Occipital lobe (tissue), 2 donors: ENCODE data around the gene DLL1. TPM values are rescaled to one million over a fixed set of nuclear protein-coding genes. Genes with fewer than 3 reads are reported as not detected.
"Not testable (repeated sequence)": the region's sequence is repeated elsewhere in the genome, so short reads cannot be mapped to it uniquely, and the experiment has no call there.

ENCODE experiments used
- DNase-seq: peaks from one replicate; lab custom pipeline; 2025; lab: John Stamatoyannopoulos, UW
- total RNA-seq: library from RNA; depleted of rRNA; stranded (reverse); fragments of >200 nt; gene quantifications from one replicate; pipeline ENCODE4 v1.2.3, GENCODE V29; 2014

Gene DLL1
- 11.9 TPM for total RNA-seq

DNA sequence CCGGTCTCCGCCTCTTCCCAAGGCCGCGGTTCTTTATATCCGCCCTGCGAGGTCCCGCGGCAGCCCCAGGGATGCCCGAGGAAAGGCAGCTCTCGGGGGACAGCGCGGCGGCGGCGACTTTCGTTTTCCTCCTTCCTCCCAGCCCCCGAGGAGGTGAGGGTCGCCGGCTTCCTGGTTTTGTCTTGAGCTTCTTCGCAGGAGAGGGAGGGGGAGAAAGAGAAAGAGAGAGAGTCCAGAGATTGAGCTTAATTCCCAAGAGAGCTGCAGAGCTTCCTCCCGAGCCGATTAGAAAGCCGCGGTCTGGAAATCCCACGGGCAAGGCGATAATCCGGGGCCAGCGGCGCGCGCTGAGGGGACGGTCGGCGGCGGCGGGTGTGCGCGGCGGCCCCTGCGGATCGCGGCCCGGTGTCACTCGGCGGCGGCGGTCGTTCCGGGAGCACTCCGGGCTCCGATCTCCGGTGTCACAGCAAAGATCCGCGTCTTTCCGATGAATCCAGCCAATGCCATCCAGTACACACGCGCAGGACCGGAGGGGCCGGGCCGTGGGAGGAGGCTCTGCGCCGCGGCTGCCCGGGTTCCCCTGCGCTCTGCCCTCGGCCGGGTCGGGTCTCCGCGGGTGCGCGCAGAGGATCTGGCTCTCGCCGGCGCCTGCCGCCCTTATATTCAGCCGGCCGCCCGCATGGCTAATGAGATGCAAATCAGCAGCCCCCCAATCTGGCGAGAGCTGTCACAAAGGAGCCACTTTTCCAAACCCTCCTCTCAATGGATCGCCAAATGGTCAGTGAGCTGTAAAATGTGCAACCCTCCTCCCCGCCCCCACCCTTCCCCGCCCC, at the start of gene DLL1:
Gene DLL1 (minus strand): TSS at position 783 of the 833 bp plus-strand sequence. CDS start 939 bp downstream, outside the sequence.
- DNase-seq = peak; percentile 83

GRCh38 chr6:170335199-170335598, 44.3 kb upstream of the DLL1 start:
- not testable (repeated sequence) for DNase-seq

DNA sequence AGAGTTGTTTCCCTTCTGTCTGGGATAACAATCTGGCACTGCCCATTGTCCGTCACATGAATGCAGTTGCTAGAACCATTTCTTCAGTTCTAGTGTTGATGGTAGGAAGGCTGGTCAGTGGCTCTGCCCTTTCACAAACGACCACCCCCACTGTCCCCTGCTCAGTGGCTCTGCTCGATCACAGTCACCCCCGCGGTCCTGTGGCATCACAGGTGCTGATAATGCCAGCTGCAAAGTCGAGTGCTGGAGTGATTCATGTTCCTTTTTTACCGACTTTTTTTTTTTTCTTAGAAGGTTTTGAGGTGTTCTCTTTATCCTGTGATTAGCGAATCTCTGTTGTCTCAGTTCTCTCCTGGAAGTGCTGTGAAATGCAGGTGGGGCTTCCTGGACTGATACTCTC, 38.4 kb upstream of the DLL1 start:
- DNase-seq = no peak

DNA sequence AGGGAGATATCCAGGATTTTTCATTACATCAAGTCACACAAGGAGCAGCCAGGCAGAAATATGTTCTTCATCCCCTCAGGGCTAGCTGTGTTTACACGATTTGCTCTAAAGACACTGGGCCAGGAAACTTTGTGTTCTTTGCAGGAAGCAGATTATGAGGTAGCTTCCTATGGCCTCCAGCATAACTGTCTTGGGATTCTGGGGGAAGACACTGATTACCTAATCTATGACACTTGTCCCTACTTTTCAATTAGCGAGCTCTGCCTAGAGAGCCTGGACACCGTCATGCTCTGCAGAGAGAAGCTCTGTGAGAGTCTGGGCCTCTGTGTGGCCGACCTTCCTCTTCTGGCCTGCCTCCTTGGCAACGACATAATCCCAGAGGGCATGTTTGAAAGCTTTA, 26.8 kb upstream of the DLL1 start:
- no peak for DNase-seq

- no peak for DNase-seq
Observed at GRCh38 chr6:170317076-170317475, 26.2 kb upstream of the DLL1 start.

DNA sequence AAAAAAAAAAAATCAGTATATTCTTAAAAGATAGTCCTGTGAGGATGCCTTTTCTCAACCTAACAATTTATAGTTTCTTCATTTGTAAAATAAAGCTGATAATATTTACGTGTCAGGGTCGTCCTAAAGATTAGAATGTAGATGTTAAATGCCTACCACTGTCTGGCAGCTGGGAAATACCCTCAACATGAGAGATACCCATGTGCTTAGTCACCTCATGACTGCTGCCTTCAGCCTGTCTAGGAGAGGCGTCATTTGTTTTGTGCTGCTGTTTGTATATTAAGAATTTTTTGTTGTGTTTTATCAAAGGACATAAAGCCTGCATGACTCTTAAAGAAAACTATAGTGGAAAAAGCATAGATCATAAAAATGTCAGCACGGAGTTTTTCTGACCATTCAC, 25.2 kb upstream of the DLL1 start:
- DNase-seq = no peak

GRCh38 chr6:170314983-170315382, 24.1 kb upstream of the DLL1 start:
- DNase-seq = no peak

GRCh38 chr6:170313716-170314295, 22.9 kb upstream of the DLL1 start:
- DNase-seq = no peak

DNA sequence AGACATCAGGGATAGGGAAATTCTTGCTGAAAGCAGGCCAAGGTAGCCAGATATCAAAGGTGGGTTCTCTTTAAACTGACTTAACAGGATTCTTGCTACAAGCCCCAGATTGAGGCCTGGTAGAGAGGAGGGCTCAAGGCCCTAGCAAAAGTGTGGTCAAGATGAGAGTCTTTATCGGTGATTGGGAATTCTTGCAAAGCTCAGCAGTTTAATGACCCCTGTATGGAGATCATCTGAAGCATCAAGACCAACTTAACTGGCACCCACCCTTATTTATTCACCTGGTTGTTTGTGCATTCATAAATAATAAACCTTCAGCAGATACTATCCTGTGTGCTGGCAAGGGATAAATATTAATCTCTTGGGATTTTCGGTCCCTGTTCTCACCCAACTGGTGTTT, 22.0 kb upstream of the DLL1 start:
- no peak for DNase-seq

DNA sequence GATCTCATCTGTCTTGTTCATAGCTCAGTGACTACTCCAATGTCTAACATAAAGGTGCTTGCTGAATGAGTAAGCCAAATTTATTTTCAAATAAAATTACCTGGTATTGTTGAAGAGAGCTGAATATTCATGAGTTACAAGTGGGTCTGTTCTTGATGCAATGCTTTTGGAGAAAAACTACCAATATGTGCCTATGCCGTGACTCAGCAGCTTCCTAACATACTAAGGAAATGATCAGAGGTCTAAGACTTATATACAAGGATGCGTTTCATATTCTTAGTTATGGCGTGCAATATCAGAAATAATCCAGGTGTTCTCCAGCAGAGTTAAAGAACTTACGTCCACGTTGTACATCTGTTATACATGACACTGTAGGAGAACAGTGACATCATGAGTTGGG, 20.8 kb upstream of the DLL1 start:
- DNase-seq = no peak

- no peak for DNase-seq
Observed at GRCh38 chr6:170308761-170309160, 17.9 kb upstream of the DLL1 start.

DNA sequence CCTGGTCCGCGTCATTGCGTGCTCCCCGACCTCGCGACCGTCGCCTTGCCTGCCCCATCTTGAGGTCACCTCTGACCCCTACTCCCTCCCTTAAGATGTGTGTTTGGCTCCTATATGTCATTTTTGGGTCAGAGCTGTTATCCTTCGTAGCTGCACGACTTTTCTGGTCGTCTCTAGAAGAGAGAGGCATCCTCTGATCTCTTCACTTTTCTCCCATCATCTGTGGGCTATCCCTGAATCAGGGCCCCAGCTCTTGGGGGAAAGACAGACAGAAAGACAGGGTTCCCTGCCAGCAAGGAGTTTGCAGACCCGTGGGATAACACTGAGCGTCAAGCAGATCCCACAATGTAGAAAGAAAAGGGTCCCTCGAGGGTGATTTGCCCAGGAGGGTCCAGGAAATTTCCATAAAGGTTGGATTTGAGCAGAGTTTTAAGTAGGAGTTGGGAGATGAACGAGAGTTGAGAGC, 16.2 kb upstream of the DLL1 start:
- no peak for DNase-seq

DNA sequence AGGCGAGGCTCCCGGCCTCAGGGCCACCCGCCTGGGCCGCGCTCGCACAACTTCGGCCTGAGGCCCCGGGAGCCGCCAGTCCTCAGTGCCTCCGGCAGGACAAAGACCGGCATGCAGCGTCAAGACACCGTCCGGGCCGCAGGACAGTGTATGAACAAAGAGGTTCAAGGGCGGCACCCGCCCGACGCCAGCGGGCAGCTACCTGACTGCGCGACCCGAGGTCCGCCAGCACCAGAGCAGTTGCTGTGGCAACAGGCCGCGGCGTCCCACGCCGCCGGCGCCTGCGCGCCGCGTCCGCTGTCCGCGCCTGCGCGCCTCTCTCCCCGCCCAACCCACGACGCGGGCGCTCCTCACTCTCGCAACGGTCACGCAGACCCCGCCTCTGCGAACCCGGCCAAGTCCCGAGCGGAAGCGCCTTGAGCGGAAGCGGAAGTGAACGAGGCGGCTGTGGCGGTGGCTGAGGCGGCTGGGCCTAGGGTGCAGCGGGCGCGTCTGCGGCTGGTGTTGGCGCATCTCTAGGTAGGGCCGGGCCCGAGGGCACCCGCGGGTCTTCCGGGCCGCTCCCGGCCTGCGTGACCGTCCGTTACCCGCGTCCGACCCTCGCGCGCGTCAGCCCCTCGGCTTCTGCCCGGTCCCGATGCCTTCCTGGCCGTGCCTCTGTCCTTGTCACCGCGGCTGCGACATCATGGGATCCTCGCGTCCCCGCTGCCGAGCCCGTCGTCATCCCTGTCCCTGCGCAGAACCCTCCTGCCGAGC, 15.6 kb upstream of the DLL1 start, which contains the start of gene FAM120B:
Gene FAM120B (plus strand): TSS at position 435 of the 756 bp plus-strand sequence. CDS start 10,633 bp downstream, outside the sequence.
- peak; percentile 97 for DNase-seq

DNA sequence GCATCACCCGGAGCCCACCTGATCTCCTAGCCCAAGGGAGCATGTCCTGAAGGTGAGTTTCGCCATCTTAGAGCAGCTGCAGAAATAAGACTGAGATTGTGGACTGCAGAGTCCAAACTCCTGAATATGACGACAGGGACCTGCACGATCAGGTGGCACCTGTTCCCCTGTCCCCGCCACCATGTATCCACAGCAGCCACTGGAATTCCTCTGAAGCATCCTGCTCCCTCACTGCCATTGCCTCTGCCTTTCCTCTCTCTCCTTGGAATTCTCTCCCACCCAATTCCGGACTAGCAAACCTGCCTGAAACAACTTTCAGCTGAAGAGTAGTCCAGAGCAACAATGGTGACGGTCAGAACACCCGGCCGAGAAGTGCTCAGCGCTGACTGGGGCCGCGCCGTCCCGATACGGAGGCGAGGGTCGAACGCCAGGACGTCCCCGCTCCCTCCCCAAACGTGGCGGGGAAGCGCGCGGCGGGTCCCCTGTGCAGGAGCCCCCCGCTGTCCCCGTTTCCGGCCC, 15.0 kb upstream of the DLL1 start:
- DNase-seq = no peak

GRCh38 chr6:170301184-170301583, 10.3 kb upstream of the DLL1 start:
- no peak for DNase-seq

- no peak for DNase-seq
Observed at GRCh38 chr6:170298688-170299087, 7.8 kb upstream of the DLL1 start.

- no peak for DNase-seq
Observed at GRCh38 chr6:170297576-170298330, 6.9 kb upstream of the DLL1 start.

- DNase-seq = no peak
Observed at GRCh38 chr6:170296746-170297575, 6.1 kb upstream of the DLL1 start.

- no peak for DNase-seq
Observed at GRCh38 chr6:170296423-170296745, 5.5 kb upstream of the DLL1 start.
